A549 (cell line): Measurements from ENCODE around the gene PNPLA3.

Experiments used
- CBX8 ChIP-seq: fragments of 200-600 bp; sonication (generic); IDR thresholded peaks from 2 replicates; pipeline ENCODE4 v1.6.1; 2016
- CHD2 ChIP-seq: fragments of 150-350 bp; IDR thresholded peaks from 2 replicates; pipeline ENCODE4 v1.6.1; 2014; ENCODE audit warnings: low read length; ENCODE audit not compliant: partially characterized antibody
- CHD4 ChIP-seq: fragments of 200-600 bp; sonication (generic); IDR thresholded peaks from 2 replicates; pipeline ENCODE4 v1.6.1; 2016; ENCODE audit warnings: antibody characterized with exemption, mild to moderate bottlenecking, borderline replicate concordance
- EP300 ChIP-seq, 2 experiments: fragments of >200 bp; sonication (Bioruptor Twin); formaldehyde crosslinking; IDR thresholded peaks; 2 replicates in 1 of 2; 3 replicates in 1 of 2; pipeline ENCODE4 v1.6.1; 2016 to 2017
- MAZ ChIP-seq: fragments of 150-350 bp; IDR thresholded peaks from 2 replicates; pipeline ENCODE4 v1.6.1; 2014; ENCODE audit warnings: antibody characterized with exemption, low read depth, low read length, borderline replicate concordance
- POLR2A ChIP-seq: IDR thresholded peaks from 2 replicates; pipeline ENCODE4 v1.6.1; 2012; ENCODE audit warnings: mild to moderate bottlenecking, low read length
- RNF2 ChIP-seq: fragments of 200-600 bp; sonication (generic); IDR thresholded peaks from 2 replicates; pipeline ENCODE4 v1.6.1; 2016; ENCODE audit warnings: low read depth, mild to moderate bottlenecking, antibody characterized with exemption, moderate library complexity, borderline replicate concordance
- TF ChIP-seq, protein P1 (sequence below): fragments of >200 bp; sonication (Bioruptor Twin); formaldehyde crosslinking; IDR thresholded peaks from 3 replicates; pipeline ENCODE4 v1.5.1; 2016

DNA sequence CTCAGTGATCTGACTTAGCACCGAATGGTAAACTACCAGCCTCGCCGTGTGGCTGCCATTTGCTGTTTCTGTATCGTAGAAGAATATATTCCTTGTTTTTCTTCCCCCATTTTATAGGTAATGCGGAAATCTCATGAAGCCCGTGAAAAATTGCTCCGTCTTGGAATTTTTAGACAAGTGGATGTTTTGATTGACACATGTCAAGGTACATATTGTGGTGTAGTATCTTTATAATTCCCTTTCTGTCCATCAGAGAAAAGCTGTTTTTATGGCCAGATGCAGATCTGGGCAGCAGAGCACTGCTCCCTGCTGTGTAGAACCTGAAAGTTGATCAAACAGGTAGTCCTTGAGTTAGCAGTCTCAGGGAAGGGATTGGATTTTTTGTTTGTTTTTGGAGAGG lies 45.0 kb downstream of the PNPLA3 start:
- no peak for TF ChIP-seq POLR2A
- TF ChIP-seq EP300 (IDR thresholded peaks at IDR 0.05) = no peak
- no peak for TF ChIP-seq CHD2
- TF ChIP-seq CHD4 = no peak
- TF ChIP-seq CBX8 = no peak
- TF ChIP-seq, protein P1, sequence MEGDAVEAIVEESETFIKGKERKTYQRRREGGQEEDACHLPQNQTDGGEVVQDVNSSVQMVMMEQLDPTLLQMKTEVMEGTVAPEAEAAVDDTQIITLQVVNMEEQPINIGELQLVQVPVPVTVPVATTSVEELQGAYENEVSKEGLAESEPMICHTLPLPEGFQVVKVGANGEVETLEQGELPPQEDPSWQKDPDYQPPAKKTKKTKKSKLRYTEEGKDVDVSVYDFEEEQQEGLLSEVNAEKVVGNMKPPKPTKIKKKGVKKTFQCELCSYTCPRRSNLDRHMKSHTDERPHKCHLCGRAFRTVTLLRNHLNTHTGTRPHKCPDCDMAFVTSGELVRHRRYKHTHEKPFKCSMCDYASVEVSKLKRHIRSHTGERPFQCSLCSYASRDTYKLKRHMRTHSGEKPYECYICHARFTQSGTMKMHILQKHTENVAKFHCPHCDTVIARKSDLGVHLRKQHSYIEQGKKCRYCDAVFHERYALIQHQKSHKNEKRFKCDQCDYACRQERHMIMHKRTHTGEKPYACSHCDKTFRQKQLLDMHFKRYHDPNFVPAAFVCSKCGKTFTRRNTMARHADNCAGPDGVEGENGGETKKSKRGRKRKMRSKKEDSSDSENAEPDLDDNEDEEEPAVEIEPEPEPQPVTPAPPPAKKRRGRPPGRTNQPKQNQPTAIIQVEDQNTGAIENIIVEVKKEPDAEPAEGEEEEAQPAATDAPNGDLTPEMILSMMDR = no peak
- TF ChIP-seq MAZ = no peak
- no peak for TF ChIP-seq RNF2
